GM12891 (cell line): ENCODE measurements around the gene RAB8B.

Experiments
- POLR2A ChIP-seq: IDR thresholded peaks from 2 replicates; pipeline ENCODE4 v1.6.1; 2011; ENCODE audit warnings: low read depth, low read length, control low read depth
- POLR2AphosphoS5 ChIP-seq: IDR thresholded peaks from 2 replicates; pipeline ENCODE4 v1.6.1; 2011; ENCODE audit warnings: low read depth, low read length, control low read depth

DNA sequence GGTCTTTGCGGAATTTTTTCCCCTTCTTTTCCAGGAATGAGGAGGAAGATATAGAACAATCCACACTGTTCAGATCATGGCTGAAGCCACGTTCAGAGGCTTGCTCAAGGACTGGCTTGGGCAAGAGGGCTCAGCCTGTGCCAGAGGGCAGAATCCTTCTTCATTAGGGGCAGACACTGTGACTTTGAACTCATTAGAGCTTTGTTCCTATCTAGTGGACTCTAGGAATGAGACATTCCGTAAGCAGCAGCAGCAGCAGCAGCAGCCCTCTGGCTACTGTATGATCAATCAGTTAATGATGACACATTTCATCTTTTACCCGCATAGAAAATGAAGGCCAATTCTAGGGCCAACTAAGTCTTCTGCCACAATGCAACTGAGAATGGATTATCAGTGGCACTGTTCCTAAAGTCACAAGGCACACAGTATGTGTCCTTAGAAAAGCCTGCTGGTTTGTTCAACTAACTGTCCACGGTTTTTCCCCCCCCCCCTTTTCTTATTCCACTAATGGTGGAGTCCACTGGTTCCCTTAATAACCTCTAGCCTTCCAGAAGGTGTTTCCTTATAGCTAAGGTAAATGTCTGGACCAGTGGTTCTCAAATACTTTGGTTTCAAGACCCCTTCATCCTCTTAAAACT lies 1.7 kb upstream of the RAB8B start:
- TF ChIP-seq POLR2A (no peak), POLR2AphosphoS5 (no peak)
